ENCODE results near the gene UXS1.
A peak's percentile ranks its signal among the peaks of the same experiment; 100 is the strongest.

UXS1 gene

GRCh38 chr2:106107509-106108131 is 86.5 kb downstream of the UXS1 start:
- peak; percentile 49 for DNase-seq

GRCh38 chr2:106106622-106107508 is 87.2 kb downstream of the UXS1 start:
- DNase-seq: peak; percentile 16

- no peak for DNase-seq
Measured at GRCh38 chr2:106105151-106105922, 88.8 kb downstream of the UXS1 start.

- peak; percentile 83 for DNase-seq
Measured at GRCh38 chr2:106104332-106105062, 89.6 kb downstream of the UXS1 start.

GRCh38 chr2:106099691-106100090 is 94.4 kb downstream of the UXS1 start:
- no peak for DNase-seq

GRCh38 chr2:106098664-106099063 is 95.4 kb downstream of the UXS1 start:
- no peak for DNase-seq

- DNase-seq: peak; percentile 44
Measured at GRCh38 chr2:106098081-106098480, 96.0 kb downstream of the UXS1 start.

GRCh38 chr2:106097038-106098000 is 96.8 kb downstream of the UXS1 start:
- peak; percentile 10 for DNase-seq

GRCh38 chr2:106096299-106097037 is 97.6 kb downstream of the UXS1 start:
- peak; percentile 60 for DNase-seq

GRCh38 chr2:106095478-106096298 is 98.4 kb downstream of the UXS1 start:
- peak; percentile 87 for DNase-seq

- peak; percentile 84 for DNase-seq
Measured at GRCh38 chr2:106094131-106094841, 99.8 kb downstream of the UXS1 start.

- DNase-seq: no peak
Measured at GRCh38 chr2:106090916-106091618, 103.0 kb downstream of the UXS1 start.

GRCh38 chr2:106089611-106090010 is 104.5 kb downstream of the UXS1 start:
- no peak for DNase-seq

- peak; percentile 79 for DNase-seq
Measured at GRCh38 chr2:106085181-106085940, 108.7 kb downstream of the UXS1 start.

GRCh38 chr2:106080959-106081358 is 113.1 kb downstream of the UXS1 start:
- DNase-seq: no peak

- no peak for DNase-seq
Measured at GRCh38 chr2:106078096-106078495, 116.0 kb downstream of the UXS1 start.

- no peak for DNase-seq
Measured at GRCh38 chr2:106076941-106077340, 117.2 kb downstream of the UXS1 start.

GRCh38 chr2:106075048-106075447 is 119.1 kb downstream of the UXS1 start:
- DNase-seq: no peak
